CD4-positive, alpha-beta T cell (primary cell): ENCODE results near the gene AK8. TPM values are rescaled to one million over a fixed set of nuclear protein-coding genes. Genes with fewer than 3 reads are reported as not detected.

Source experiments
- ATAC-seq: fragments of 200-7000 bp; cut with Tn5 transposase; one replicate; pipeline ENCODE4 v1.10.0; 2022; ENCODE audit warnings: mild to moderate bottlenecking; ENCODE audit not compliant: poor library complexity
- CTCF ChIA-PET: fragments of 350-600 bp; sonication (Branson Sonifier 250); formaldehyde crosslinking; loops from one replicate; lab custom pipeline; 2021; ENCODE audit warnings: antibody characterized with exemption, inconsistent platforms; lab: Charles Lee
- POLR2A ChIA-PET: fragments of 350-600 bp; sonication (Branson Sonifier 250); formaldehyde crosslinking; loops from one replicate; lab custom pipeline; 2021; ENCODE audit warnings: antibody characterized with exemption, inconsistent platforms; lab: Charles Lee
- DNase-seq, 14 experiments: peaks; one replicate each; pipeline ENCODE4 v3.0.0-alpha.2; 2013 to 2020; ENCODE audit warnings: mixed read lengths in 2 of 14
- H3K27ac ChIP-seq, 2 donors: one replicate each; pipeline versions ENCODE4 v1.5.1 to v1.7.0; 2013; ENCODE audit warnings: low read length in 2 of 2, low read depth in 1 of 2, mild to moderate bottlenecking in 1 of 2
- H3K27me3 ChIP-seq, 2 experiments: 1 replicate in 1 of 2; 2 replicates in 1 of 2; pipeline versions ENCODE4 v1.6.1 to v1.7.0; 2013; ENCODE audit warnings: low read length in 2 of 2, control low read depth in 1 of 2, mild to moderate bottlenecking in 1 of 2, moderate library complexity in 1 of 2; ENCODE audit not compliant: insufficient read depth in 2 of 2, control insufficient read depth in 1 of 2
- H3K36me3 ChIP-seq: one replicate; pipeline ENCODE4 v1.6.1; 2013; ENCODE audit warnings: low read length, control low read depth; ENCODE audit not compliant: insufficient read depth
- H3K4me1 ChIP-seq: one replicate; pipeline ENCODE4 v1.6.1; 2013; ENCODE audit warnings: low read length, control low read depth; ENCODE audit not compliant: insufficient read depth
- H3K4me3 ChIP-seq: one replicate; pipeline ENCODE4 v1.5.1; 2013; ENCODE audit warnings: mild to moderate bottlenecking, low read length, moderate library complexity
- H3K9me3 ChIP-seq, 2 experiments: 1 replicate in 1 of 2; 2 replicates in 1 of 2; pipeline versions ENCODE4 v1.6.1 to v1.7.0; 2013; ENCODE audit warnings: low read length in 2 of 2, mild to moderate bottlenecking in 2 of 2, control low read depth in 1 of 2, moderate library complexity in 1 of 2; ENCODE audit not compliant: control insufficient read depth in 1 of 2, insufficient read depth in 1 of 2
- H3K27ac Mint-ChIP-seq: one replicate; pipeline ENCODE4 v1.8.0; 2020; ENCODE audit warnings: mixed read lengths
- H3K27me3 Mint-ChIP-seq: one replicate; pipeline ENCODE4 v1.8.0; 2021; ENCODE audit warnings: mixed read lengths
- H3K36me3 Mint-ChIP-seq: one replicate; pipeline ENCODE4 v1.8.0; 2021; ENCODE audit warnings: low read depth, mixed read lengths
- H3K4me1 Mint-ChIP-seq: one replicate; pipeline ENCODE4 v1.8.0; 2021; ENCODE audit warnings: low read depth, mixed read lengths
- H3K4me3 Mint-ChIP-seq: one replicate; pipeline ENCODE4 v1.8.0; 2020; ENCODE audit warnings: mild to moderate bottlenecking, mixed read lengths
- H3K9me3 Mint-ChIP-seq: one replicate; pipeline ENCODE4 v1.8.0; 2020; ENCODE audit warnings: mixed read lengths
- intact Hi-C, 2 experiments: fragments of 100-400 bp; cut with DNase I in 1 of 2; cut with micrococcal nuclease in 1 of 2; formaldehyde crosslinking; loops; one replicate each; pipeline versions ENCODE4 v1.15.1 to v1.9.0; 2023 to 2025; cut with DNase I, micrococcal nuclease
- total RNA-seq, 174 experiments: library from RNA in 2 of 174; stranded (reverse) in 2 of 174; gene quantifications; one replicate each; pipeline ENCODE4 v1.2.3 and lab custom pipeline; 2021 to 2026
- TF ChIP-seq, protein P1 (sequence below): fragments of 200-600 bp; IDR thresholded peaks from one replicate; pipeline ENCODE4 v1.8.0; 2022; ENCODE audit warnings: antibody characterized with exemption, mild to moderate bottlenecking

Gene AK8
- total RNA-seq, 2 experiments from 2014 or later: not detected

DNA sequence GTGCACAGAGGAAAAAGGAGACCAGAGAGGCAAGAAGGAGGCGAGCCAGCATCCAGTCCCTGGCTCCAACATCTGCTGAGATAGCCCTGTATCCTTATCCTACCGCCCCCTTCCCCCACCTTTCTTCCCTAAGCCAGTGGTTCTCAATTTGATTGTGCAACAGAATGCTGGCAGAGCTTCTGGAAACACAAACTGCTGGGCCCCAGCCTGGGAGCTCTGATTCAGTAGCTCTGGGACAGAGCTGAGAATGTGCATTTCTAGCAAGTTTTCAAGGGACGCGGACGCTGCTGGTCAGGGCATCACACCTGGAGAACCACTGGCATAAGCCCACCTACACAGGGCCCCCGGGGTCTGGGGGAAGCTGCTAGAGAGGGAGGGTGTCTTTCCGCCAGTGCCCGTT lies 21.1 kb downstream of the AK8 start:
- Histone ChIP-seq H3K27me3 (peaks cover 0 to 2% of the 10 kb centered on the region in 2 experiments), H3K4me1 (no peaks in the 10 kb centered on the region), H3K36me3 (no peaks in the 10 kb centered on the region), H3K9me3 (no peaks in the 10 kb centered on the region), H3K27ac (no peak overlapping the region), H3K4me3 (no peak overlapping the region)
- H3K9me3 Mint-ChIP-seq: no peaks in the 10 kb centered on the region
- H3K27me3 Mint-ChIP-seq: no peaks in the 10 kb centered on the region
- no peak overlapping the region for H3K4me3 Mint-ChIP-seq
- ChIA-PET POLR2A (no interaction called here), CTCF (no interaction called here)
- no peaks in the 10 kb centered on the region for H3K4me1 Mint-ChIP-seq
- ATAC-seq (no peak), DNase-seq (no peak)
- TF ChIP-seq, protein P1, sequence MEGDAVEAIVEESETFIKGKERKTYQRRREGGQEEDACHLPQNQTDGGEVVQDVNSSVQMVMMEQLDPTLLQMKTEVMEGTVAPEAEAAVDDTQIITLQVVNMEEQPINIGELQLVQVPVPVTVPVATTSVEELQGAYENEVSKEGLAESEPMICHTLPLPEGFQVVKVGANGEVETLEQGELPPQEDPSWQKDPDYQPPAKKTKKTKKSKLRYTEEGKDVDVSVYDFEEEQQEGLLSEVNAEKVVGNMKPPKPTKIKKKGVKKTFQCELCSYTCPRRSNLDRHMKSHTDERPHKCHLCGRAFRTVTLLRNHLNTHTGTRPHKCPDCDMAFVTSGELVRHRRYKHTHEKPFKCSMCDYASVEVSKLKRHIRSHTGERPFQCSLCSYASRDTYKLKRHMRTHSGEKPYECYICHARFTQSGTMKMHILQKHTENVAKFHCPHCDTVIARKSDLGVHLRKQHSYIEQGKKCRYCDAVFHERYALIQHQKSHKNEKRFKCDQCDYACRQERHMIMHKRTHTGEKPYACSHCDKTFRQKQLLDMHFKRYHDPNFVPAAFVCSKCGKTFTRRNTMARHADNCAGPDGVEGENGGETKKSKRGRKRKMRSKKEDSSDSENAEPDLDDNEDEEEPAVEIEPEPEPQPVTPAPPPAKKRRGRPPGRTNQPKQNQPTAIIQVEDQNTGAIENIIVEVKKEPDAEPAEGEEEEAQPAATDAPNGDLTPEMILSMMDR: no peak
- H3K36me3 Mint-ChIP-seq: no peaks in the 10 kb centered on the region
- no peak overlapping the region for H3K27ac Mint-ChIP-seq
- intact Hi-C loops: no loop called here

DNA sequence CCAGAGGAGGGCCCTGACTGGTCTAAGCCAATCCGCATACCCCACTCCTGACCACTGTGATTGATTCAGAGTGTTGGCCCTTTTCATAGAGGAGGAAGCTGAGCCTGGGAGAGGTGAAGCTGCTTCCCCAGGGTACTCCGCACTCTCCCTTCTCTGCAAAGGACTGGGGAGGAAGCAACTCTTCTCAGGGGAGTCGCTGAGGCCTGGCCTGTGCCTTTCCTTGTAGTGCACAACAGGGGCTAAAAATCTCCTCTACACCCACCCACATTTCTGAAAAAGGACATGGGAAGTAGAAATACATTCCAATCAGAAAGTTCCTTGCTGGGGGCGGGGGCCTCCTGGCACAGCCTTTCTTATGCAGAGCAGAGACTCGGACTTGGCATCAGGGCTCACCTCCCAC lies 22.2 kb downstream of the AK8 start:
- H3K9me3 Mint-ChIP-seq: no peaks in the 10 kb centered on the region

GRCh38 chr9:132854832-132855231 lies 23.3 kb downstream of the AK8 start:
- ATAC-seq: no peak
- intact Hi-C loops: no loop called here
- peaks cover 7% of the 10 kb centered on the region for H3K4me1 ChIP-seq
- DNase-seq: no peak
- TF ChIP-seq, protein P1: no peak
- H3K27ac ChIP-seq: no peak overlapping the region
- Mint-ChIP-seq H3K9me3 (no peaks in the 10 kb centered on the region), H3K4me1 (peaks cover 8% of the 10 kb centered on the region), H3K27ac (no peak overlapping the region), H3K36me3 (no peaks in the 10 kb centered on the region), H3K4me3 (no peak overlapping the region), H3K27me3 (no peaks in the 10 kb centered on the region)
- H3K9me3 ChIP-seq: no peaks in the 10 kb centered on the region
- no peaks in the 10 kb centered on the region for H3K36me3 ChIP-seq
- H3K4me3 ChIP-seq: no peak overlapping the region
- ChIA-PET POLR2A (interaction anchor here (0.6 kb wide), 1 partner anchor 90 kb away, joined by 4 read pairs; no protein-coding TSS in a partner anchor), CTCF (no interaction called here)
- peaks cover 0 to 2% of the 10 kb centered on the region in 2 experiments for H3K27me3 ChIP-seq

More for the DNA sequence above, 22.2 kb downstream of the AK8 start:
- Histone ChIP-seq H3K27me3 (peaks cover 0 to 2% of the 10 kb centered on the region in 2 experiments), H3K4me1 (peaks cover 6% of the 10 kb centered on the region), H3K36me3 (no peaks in the 10 kb centered on the region), H3K27ac (no peak overlapping the region), H3K4me3 (no peak overlapping the region), H3K9me3 (no peaks in the 10 kb centered on the region)
- peaks cover 3% of the 10 kb centered on the region for H3K4me1 Mint-ChIP-seq
- POLR2A ChIA-PET: no interaction called here
- TF ChIP-seq, protein P1: no peak
- intact Hi-C loops: no loop called here
- no peak overlapping the region for H3K27ac Mint-ChIP-seq
- CTCF ChIA-PET: no interaction called here
- DNase-seq: no peak
- no peaks in the 10 kb centered on the region for H3K36me3 Mint-ChIP-seq
- ATAC-seq: no peak
- H3K4me3 Mint-ChIP-seq: no peak overlapping the region
- H3K27me3 Mint-ChIP-seq: no peaks in the 10 kb centered on the region
